NCI-H1930 (cell line): ENCODE data around the gene PITX2.

ENCODE experiments used
- DNase-seq, 2 experiments: peaks; one replicate each; lab custom pipeline; 2025; lab: John Stamatoyannopoulos, UW

The PITX2 gene

DNA sequence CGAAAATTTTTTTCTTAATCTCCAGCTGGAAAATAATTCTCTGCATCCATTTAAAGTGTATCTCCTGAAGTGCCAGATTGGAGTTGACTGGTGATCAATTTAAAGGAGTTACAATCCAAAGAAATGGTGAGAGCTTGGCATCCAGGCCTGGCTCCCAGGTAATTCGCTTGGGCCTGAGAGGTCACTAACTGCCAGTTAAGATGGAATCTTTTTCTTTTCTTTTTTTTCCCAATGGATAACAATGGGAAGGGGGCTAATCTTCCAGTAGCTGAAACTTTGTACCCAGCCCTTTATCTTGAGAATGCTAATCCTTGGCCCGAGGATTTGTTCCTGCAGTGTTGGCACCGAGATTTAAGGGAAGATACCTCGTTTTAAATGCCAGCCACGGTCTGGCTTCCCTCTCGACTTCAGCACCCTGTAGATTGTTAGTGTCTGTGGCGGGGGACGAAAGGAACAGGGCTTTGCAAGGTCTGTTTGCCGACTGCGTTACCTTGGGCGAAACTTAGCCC lies 13.3 kb upstream of the PITX2 start:
- DNase-seq: no peak

DNA sequence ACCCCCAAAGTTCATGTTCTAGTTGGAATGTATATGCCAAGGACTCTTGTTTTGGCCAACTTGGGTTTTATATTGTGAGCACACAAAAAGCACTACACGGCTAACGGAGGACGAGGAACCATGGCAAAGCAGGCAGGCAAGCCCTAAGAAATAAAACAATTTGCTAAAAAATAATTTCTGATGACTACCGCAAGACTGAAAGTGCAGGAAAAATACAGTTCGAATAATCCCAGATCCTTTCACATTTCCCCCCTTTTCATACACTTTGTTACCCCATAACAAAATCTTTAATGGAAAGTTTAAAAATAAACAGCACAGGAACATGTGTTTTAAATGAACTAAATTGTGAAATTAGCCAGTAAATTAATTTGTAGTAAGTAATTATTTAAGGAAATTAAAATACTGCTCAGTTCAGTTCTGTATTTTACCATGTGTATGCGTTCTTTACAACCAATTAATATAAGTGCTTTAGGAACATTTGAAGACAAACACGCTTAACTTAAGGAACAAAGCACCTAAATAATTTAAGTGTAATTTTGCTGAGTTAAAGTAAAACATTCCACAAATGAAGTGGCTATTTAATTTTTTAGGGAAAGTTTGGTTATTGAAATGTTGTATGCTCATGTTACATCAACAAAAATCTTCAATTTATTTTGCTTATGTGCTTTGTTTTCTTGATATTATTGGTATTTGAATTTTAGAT lies 12.4 kb upstream of the PITX2 start:
- no peak for DNase-seq

DNA sequence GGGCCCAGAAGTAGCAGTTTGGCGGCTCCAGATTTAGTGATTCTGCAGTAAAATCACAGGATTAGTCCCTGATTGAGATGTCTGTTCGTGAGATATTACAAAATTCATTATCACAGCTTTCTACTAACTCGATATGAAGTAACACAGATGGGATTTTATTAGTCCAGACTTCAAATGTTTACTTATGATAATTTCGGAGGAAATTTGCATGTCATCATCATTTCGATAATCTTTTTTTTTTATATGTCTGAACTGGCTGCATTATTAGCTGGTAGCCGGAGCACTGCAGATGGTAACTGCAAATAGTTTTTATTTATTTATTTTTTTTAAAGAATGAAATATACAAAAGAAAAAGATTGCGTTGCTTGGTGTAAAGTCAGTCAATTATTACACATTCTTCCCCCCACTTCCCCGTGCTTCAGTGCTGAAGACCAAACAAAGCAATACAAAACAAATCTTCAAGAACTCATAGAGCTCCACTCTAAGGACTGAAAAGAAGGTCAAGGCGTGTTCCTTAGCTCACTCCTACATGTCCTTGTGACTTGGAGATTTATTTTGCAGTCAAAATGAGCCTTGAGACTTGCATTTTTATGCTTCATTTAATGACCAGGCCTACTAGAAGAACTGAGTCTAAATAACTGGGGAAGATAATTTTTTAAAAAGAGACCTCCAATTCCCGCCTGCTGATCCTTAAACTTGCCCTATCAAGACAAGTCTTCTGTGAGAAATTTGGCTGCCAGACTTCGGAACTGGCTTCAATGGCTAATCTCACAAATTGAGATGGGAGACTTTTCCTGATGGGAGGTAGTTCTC lies 11.7 kb upstream of the PITX2 start:
- DNase-seq: no peak

DNA sequence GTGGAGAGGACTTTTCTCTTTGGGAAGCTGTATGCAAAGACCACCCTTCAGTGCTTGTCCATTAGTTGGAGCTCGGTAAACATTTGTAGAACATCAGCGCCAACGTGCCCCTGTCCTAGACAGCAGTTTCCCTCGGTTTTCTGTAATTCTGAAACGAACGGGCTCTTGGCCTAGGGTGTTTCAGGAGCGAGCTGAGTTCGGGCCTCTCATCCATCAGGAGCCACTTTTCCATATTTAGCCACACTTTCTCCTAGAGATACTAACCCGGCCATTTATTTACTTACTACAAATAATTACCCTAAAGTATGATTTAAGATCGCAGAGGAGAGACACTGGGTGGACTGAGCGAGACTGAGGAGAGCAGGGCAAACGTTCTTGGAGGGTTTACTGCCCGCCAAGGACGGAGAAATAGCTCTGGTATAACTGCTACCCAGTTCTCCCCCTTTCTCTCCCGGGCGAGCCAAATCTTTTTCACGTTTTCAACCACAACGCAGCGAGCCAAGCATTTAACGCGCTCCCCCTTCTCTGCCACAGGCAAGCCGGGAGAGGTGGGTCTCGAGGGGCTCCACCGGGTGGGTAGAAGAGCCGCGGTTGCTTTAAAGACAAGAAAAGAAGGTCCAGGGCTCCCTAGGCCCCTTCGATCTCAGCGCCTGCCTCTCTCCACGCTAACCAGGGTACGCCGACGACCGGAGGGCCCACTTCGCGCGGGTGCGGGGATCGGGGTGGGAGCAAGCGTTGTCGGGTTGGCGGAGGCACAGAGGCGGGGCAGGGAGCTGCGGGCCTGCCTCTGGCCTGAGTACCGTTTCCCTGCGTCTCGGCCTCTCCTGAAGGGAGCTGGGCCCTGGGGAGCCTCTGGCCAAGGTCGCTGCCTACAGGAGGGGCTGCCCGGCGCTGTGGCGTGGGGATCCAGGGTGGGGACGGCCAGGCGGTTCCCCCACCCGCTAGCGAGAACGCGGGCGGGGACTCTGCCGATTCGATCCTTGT lies 10.8 kb upstream of the PITX2 start:
- DNase-seq: no peak

DNA sequence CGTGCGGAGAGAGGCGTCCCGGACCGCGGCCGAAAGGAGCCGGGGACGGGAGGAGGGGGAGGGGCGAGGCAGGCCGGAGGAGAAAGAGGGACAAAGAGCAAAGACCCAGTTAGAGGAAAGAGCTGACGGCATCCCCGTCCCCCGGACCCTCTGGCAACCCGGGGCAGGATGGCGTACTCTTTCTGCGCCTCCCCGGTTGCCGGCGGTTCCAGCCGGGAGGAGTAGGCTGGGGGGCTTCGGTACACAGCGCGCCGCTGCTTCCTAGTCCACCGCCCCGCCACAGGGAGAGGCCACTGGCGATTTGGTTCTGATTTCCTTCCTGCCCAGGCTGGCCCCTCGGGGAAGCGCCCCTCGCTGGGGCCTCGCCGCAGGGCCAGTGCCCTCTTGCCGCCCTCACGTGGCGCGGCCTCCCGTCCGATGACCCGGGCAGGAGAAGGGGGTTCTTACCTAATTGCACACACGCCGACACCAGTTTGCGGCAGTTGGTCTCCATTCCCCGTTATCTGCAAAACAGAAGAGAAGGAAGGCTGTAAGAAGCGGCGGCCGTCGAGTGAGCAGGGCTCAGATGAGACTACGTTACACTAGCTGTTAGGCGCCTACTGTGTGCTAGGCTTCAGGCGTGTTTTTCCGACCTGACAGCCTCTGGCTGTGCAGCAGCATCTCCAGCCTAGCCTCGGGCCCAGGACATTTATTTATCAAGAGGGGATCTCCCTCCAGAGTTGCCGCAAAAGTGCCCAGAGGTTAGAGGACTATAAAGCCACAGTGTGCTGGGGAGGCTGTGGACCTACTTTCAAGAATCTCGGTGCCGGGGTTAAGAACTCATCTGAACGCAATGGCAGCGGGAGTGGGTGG lies 9.9 kb upstream of the PITX2 start:
- no peak for DNase-seq

DNA sequence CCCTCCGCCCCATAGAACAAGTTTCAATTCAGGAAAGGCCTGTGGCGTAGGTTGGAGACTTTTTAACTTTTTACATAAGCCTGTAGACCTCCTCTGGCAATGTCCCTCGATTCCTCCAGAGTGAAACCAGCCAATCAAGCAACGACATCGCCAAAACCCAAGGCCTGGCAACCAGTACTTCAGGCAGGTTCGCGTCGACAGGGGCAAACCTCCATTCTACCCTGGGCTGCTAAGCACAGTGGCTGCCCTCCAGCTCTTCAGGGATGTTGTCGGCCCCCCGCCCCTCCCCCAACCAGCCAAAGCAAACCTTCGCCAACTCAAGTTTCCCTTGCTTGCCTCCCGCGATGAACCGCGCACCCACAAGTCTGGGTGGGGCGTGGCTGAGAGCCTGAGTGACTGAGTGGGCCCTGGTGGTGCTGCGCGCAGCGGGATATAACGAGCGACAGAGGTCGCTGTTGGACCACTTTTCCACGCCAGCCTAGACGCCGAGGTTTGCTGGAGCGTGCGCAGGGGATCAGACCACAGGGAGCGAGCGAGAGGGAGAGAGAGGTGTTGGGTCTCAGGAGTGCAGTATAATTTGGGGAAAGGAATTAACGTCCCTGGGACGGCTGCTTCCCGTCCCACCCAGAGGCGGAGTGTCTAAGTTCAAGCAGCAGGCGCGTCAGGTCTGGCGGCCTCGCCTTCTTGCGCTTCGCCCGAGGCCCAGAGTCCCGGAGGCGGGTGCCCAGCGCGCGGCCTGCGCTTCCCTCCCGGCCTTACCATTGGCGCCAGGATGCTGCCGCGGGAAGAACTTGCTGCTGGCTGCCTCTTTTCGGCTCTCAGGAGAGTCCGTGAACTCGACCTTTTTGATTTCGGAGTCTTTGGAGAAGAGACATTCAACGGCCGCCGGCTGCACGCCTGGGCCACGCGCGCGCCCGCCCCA lies 9.0 kb upstream of the PITX2 start:
- DNase-seq: no peak

DNA sequence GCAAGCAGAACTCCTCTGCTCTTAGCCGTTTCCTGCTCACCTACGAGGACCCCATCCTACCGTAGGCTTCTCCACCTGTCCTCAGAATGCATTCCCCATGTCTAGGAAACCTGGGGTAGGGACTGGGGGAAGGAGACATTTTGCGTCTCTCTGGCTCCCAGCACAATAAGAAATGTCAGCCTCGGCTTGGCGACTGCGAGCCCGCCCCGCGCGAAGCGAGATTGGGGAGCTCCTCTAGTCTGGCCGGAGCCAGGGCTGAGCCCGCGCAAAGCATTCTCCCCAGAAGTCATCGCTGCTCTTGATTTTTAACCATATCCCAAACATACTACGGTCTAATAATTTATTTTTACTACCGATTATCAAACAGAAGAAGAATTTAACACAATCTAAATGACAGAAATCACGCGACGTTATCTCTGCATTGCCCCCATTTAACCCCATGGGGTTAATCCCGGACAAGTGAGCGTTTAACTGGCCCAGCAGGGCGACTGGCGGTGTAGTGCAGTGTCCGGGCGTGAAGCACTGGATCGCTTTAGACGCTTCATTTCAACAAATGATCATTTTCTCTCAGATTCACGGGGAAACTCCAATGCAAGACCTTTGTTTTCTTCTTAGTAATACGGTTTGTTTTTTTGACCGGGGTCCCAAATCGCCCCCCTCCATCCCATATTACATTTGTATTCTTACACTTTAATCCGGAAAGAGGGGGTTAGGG lies 8.0 kb upstream of the PITX2 start:
- DNase-seq: no peak

DNA sequence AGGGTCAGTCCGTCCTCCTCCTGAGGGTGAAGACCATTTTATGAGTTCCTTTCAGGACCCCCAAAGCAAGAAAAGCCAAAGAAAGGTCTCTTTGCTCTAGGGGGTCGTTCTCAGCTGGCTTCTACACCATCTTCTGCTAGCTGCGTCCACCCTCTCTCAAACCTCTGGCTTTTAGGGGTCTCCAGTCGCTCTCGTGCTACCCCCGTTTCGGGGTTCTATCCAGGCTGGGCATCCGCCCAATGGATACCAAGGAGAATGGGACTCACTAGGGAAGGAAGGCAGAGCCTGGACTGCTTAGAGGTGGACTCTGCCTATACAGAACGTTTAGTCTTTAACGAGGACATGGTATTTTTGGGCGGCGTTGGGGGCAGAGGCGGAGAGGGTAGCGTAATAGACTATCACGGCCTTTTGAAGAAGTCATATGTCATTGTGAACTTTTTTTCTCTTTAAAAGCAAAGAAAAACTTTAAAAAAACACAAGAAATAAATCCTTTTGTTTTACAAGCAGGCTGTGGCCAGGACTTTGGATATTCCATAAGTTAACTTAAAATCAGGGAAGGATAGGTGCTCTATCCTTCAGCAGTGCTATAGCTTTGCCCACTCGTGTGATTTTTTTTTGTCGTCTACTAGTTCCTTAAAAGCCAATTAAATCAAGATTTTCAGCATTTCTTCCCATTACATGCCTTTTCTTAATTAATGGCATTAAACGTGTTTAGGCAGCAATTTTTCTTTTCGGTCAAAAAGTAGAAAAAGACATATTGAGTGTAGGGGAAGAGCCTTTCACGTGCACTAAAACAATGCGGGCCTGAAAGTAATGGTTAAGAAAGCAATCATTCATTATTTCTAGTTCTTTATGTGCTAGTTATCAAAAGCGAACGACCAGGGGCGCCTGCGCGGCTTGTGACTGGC lies 7.2 kb upstream of the PITX2 start:
- DNase-seq: no peak

DNA sequence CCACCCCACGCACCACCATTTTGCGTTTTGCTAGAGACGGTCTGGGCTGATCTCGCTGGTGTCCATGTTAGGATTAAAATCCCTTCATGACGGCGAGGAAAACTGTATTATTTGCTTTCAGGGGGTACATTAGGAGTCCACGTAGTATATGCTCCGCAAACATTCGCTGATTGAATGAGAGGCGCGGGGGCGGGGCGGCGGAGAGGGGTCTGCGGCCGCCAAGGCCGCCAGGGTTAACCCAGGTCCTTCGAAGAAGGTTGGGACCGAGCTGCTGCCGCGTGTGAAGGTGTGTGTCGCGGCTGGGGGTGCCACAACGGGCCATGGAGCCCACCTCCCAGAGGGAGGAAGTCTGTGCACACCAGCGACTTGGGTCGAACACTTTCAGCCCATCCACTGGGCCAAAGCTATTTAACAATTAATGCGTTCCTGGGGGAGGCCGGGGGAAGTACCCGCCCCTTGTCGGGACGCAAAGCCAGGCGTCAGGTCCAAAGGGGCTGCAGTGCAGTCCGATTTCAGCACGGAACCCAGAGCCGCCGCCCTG lies 6.4 kb upstream of the PITX2 start:
- no peak for DNase-seq

DNA sequence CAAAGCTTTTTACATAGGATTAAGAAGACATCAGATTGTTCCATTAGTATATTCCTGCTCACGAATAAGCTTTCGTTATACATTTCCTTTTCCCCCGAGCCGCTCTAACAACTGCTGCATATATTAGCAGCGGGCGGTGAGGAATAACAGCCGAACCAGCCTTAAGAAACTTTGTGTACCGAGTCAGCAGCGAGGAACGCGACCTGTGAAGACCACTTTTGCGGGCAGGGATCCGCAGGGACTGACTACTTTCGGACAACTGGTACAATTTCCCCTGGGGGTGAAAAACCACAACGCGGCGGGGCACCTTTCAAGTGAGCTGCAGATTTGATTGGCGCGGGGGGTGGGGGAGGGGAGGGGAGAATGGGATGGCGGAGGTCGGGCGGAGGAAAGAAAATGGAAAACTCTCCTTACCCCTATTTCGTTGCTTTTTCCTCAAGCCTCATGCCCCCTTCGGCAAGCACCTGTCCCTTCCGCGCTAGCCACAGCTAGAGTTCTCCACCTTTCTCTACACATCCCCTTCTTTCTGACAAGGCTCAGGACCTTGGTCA lies 5.9 kb upstream of the PITX2 start:
- no peak for DNase-seq

DNA sequence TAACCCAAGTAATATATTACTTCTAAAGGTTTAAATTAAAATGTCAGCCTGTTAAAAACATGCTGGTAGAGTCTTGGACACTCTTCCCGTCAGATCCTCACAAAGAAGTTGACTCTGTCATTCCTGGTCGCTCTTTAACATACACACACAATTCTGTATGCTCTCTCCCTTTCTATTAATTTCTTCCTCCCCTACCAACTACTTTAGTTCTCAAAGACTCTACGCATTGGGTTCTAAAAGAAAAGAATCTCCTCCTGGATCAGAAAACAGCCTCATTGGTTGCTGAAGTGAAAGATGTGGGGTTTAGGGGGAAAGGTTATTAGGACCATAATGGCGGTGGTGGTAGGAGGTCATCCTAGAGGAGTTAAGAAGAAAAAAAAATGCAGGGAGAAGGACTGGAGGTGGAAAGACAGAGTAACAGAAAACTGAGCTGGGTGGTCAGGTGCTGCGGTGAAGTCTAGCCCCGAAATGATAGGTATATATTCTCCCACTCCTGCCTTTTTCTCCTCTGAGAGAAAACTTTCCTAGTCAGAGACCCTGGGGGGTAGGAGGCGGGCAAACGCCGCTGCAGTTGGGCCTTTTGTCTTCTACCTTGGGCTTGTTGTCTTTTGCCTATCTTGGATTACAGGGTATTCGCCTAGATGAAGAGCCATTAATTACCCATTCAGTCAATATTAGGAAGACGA lies 5.2 kb upstream of the PITX2 start:
- no peak for DNase-seq

DNA sequence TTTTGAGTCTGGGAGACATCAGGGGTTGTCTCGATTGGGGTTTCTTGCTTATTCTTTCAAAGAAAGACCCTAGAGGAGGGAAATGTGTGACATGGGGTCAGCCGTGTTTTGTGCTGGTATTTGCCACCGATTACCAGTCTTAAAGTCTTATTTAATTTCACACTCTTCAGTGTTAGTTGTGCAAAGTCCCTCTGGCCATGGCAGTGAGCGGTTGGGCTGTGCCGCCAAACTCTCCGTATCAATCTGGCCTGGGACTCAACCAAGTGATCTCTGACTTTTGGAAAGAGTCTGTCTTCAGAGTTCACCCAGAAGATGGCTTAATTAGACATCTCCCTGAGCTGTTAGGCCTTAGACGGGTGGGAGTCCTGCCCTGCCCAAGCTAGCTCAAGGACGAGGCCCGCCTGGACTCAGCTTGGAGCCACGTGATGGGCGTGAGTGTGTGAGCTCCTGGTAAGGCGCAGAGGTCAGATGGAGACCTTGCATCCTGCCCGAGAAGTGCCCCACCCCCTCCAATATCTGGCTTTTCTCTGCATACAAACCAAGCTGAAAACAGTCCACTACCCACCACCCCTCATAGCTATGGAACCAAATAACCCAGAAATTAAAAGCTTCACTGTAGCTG lies 3.8 kb upstream of the PITX2 start:
- DNase-seq: no peak

DNA sequence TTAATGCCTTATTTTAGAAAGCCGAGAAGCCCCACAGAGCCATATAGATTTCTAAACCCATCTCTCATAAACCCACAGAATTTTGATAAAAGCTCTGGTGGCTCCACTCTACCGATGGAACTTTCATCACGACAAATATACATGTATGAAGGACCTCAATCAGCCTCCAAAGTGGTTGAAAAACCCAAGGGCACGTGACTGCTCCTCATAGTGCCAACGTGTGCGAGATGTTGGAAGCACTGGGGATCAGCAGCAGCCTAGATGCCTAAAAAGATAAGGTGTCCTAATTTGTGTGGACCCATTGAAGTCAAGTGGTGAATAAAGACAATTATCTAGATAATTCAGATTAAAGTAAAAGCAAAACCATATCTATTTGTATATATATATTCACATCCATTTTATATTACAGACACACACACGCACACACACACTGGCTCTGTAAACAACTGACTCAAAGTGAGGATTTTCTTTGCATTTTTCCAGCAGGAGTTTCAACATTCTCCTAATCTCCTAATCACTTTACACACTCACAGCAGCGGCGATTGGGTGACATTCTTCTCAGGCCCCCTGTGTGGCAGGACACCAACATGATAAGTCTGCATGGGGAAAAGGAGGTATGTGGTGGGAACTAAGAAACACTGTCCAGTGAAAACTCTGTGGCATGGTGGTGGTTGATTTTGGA lies 2.8 kb upstream of the PITX2 start:
- no peak for DNase-seq

DNA sequence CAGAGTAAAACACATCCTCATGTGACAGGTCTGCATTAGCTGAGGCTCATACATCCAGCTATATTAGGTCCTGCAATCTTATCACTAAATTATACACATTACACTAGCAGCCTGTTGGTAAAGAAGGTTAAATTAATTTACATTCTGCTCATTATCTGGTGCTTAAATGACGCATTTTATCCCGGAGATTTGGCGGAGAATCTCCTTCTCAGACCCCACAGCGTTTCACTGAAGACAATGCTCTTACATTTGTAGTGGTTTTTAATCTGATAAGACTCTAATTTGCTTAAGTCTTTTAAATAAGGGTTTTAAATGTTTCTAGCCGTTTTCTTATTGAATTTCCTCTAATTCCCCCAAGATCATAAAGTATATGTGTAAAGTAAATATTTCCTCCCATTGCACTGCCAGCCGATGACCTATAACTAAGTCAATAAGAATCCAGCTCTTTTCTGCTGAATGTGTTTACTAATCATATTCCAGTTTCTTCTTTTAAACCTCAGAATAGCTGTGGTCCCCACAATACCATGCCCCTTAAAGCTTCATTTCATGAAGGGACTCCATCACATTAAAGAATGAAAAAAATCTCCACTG lies 2.1 kb upstream of the PITX2 start:
- DNase-seq: no peak

DNA sequence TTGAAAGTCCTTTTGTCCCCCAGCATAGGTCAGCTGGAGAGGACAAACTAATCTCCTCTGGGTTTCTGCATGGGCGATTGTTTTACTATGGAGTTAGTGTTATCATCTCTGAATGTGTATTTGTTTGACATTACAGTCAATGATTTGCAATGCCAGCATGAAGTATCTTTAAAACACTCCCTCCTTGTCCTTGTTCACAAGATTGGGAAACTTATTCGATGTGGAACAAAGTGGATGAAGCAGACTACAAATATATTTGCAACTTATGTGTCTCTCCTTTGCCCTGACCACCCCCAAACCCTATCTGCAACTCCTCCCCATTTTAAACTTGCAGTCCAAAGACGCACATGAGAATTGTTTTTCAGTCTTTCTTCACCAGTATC lies 1.5 kb upstream of the PITX2 start:
- DNase-seq: no peak
